HCT116 (cell line): ENCODE data around the gene CDH10. TPM values are rescaled to one million over a fixed set of nuclear protein-coding genes. Genes with fewer than 3 reads are reported as not detected.

ENCODE experiments used
- ATAC-seq: fragments of 200-7000 bp; cut with Tn5 transposase; 2 replicates; pipeline ENCODE4 v1.9.1; 2020; ENCODE audit warnings: mild to moderate bottlenecking, moderate library complexity
- BruUV-seq: library from RNA; stranded (reverse); fragments of 400-500 nt; replicated peaks from 2 replicates; lab custom pipeline; 2021; lab: Mats Ljungman, UMichigan
- CTCF ChIA-PET: fragments of 300-600 bp; sonication (Branson Sonifier 250); formaldehyde crosslinking; loops from one replicate; lab custom pipeline; 2021; ENCODE audit warnings: antibody characterized with exemption; lab: Charles Lee
- POLR2A ChIA-PET: fragments of 300-600, 350-600 bp; sonication (Branson Sonifier 250); formaldehyde crosslinking; loops from one replicate; lab custom pipeline; 2021; ENCODE audit warnings: antibody characterized with exemption; lab: Charles Lee
- RAD21 ChIA-PET, 2 experiments: fragments of 300-600 bp; sonication (Branson Sonifier 250); formaldehyde crosslinking; loops; one replicate each; lab custom pipeline; 2023; ENCODE audit warnings: low total read pairs in 2 of 2; ENCODE audit not compliant: uncharacterized antibody in 2 of 2, unreplicated experiment in 2 of 2, low non-redundant PET in 1 of 2; lab: Charles Lee
- DNase-seq: peaks from one replicate; pipeline ENCODE4 v3.0.0-alpha.2; 2010; ENCODE audit warnings: low read depth, low spot score
- H2AFZ ChIP-seq: fragments of 200-600 bp; shearing (Covaris generic), sonication (generic); 2 replicates; pipeline ENCODE4 v1.6.1; 2017; ENCODE audit warnings: low read depth, mixed run types, mixed read lengths, antibody characterized with exemption, low read length; ENCODE audit not compliant: poor library complexity, severe bottlenecking
- H3K27ac ChIP-seq: 2 replicates; pipeline ENCODE4 v1.5.1; 2012; ENCODE audit warnings: low read depth, low read length
- H3K27me3 ChIP-seq: fragments of 200-600 bp; sonication (generic); 2 replicates; pipeline ENCODE4 v1.6.1; 2016; ENCODE audit warnings: mixed run types, low read length, mixed read lengths; ENCODE audit not compliant: insufficient read depth
- H3K36me3 ChIP-seq, 2 experiments: fragments of 200-500 bp in 1 of 2; fragments of 200-600 bp in 1 of 2; sonication (Bioruptor generic) in 1 of 2; sonication (generic) in 1 of 2; 2 replicates each; pipeline versions ENCODE4 v1.5.1 to v1.6.1; 2014 to 2016; ENCODE audit warnings: low read length in 2 of 2, inconsistent platforms in 1 of 2, mixed read lengths in 1 of 2, mixed run types in 1 of 2; ENCODE audit not compliant: insufficient read depth in 2 of 2, control insufficient read depth in 1 of 2
- H3K4me1 ChIP-seq, 2 experiments: fragments of 200-600 bp in 1 of 2; sonication (generic) in 1 of 2; 2 replicates each; pipeline versions ENCODE4 v1.5.1 to v1.6.1; 2012 to 2017; ENCODE audit warnings: low read length in 2 of 2, inconsistent platforms in 1 of 2, mild to moderate bottlenecking in 1 of 2, mixed read lengths in 1 of 2, mixed run types in 1 of 2, moderate library complexity in 1 of 2; ENCODE audit not compliant: insufficient read depth in 2 of 2, control insufficient read depth in 1 of 2
- H3K4me2 ChIP-seq: fragments of 200-600 bp; sonication (generic); 2 replicates; pipeline ENCODE4 v1.6.1; 2017; ENCODE audit warnings: mixed run types, low read length, mixed read lengths
- H3K4me3 ChIP-seq, 2 experiments: fragments of 200-600 bp in 1 of 2; sonication (generic) in 1 of 2; replicated peaks in 1 of 2; 2 replicates each; pipeline ENCODE4 v1.5.1; 2011 to 2016; ENCODE audit warnings: low read length in 2 of 2, control low read depth in 1 of 2, low read depth in 1 of 2, mild to moderate bottlenecking in 1 of 2, mixed read lengths in 1 of 2, mixed run types in 1 of 2
- H3K79me2 ChIP-seq: fragments of 200-600 bp; sonication (generic); 2 replicates; pipeline ENCODE4 v1.6.1; 2017; ENCODE audit warnings: mild to moderate bottlenecking, mixed run types, low read length, moderate library complexity, mixed read lengths; ENCODE audit not compliant: insufficient read depth
- H3K9ac ChIP-seq: fragments of 200-600 bp; sonication (generic); 2 replicates; pipeline ENCODE4 v1.6.1; 2016; ENCODE audit warnings: low read length, mixed read lengths
- H3K9me2 ChIP-seq: fragments of 200-600 bp; sonication (generic), shearing (Covaris generic); 2 replicates; pipeline ENCODE4 v1.6.1; 2017; ENCODE audit warnings: mixed run types, mild to moderate bottlenecking, moderate library complexity; ENCODE audit not compliant: insufficient read depth
- H3K9me3 ChIP-seq, 2 experiments: fragments of 200-500 bp in 1 of 2; fragments of 200-600 bp in 1 of 2; sonication (Bioruptor generic) in 1 of 2; sonication (generic) in 1 of 2; 2 replicates each; pipeline ENCODE4 v1.6.1; 2014 to 2017; ENCODE audit warnings: low read length in 2 of 2, mixed read lengths in 2 of 2, inconsistent platforms in 1 of 2, low read depth in 1 of 2, mild to moderate bottlenecking in 1 of 2, mixed run types in 1 of 2, moderate library complexity in 1 of 2; ENCODE audit not compliant: control insufficient read depth in 1 of 2, insufficient read depth in 1 of 2
- H4K20me1 ChIP-seq: fragments of 200-600 bp; sonication (generic), shearing (Covaris generic); 2 replicates; pipeline ENCODE4 v1.6.1; 2017; ENCODE audit warnings: mixed run types, mild to moderate bottlenecking, moderate library complexity; ENCODE audit not compliant: insufficient read depth
- CBX3 ChIP-seq: IDR thresholded peaks from 2 replicates; pipeline ENCODE4 v1.6.1; 2012; ENCODE audit warnings: low read depth
- POLR2A ChIP-seq: IDR thresholded peaks from 2 replicates; pipeline ENCODE4 v1.7.0; 2011; ENCODE audit warnings: borderline replicate concordance; ENCODE audit not compliant: insufficient read depth, insufficient read length; ENCODE audit errors: extremely low read depth
- intact Hi-C: fragments of 100-400 bp; cut with micrococcal nuclease; formaldehyde crosslinking; loops from 2 replicates; pipeline ENCODE4 v1.10.0; 2022
- total RNA-seq: library from RNA; stranded (reverse); gene quantifications from one replicate; pipeline ENCODE4 v1.2.1, GENCODE V29; 2021; ENCODE audit not compliant: unreplicated experiment
- TF ChIP-seq, protein P1 (sequence below): IDR thresholded peaks from 2 replicates; pipeline ENCODE4 v1.6.1; 2011; ENCODE audit warnings: mild to moderate bottlenecking, low read length, moderate library complexity; ENCODE audit not compliant: insufficient replicate concordance; ENCODE audit errors: extremely low read depth
- TF ChIP-seq, protein P2 (sequence below): IDR thresholded peaks from 2 replicates; pipeline ENCODE4 v1.6.1; 2012; ENCODE audit warnings: low read depth

The CDH10 gene
- total RNA-seq, 1 experiment from 2014 or later, result not detected

DNA sequence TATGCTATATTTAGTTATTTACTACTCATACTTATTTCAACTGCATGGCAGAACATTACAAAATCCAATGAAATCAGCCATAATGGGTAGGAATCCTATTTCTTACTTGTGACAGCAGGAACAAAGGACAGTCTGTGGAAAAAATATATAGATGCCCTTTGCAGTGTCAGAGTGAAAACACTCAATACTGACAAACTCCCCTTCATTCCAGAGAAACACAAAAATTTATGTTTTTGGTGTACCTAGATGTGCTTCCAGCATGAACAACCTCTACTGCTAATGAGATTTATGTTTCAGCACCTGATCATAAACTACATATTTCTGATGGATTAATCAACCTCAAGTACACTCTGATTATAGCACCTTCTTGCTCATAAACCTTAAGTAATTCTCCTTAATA, 132.4 kb downstream of the CDH10 start:
- Histone ChIP-seq H3K9ac (no peak overlapping the region), H3K27ac (no peak overlapping the region), H3K9me3 (peaks cover 0 to 7% of the 10 kb centered on the region in 2 experiments; a peak in 2 of 4 replicates), H2AFZ (no peak overlapping the region), H3K9me2 (no peaks in the 10 kb centered on the region), H3K4me2 (no peak overlapping the region), H3K79me2 (no peaks in the 10 kb centered on the region), H3K27me3 (no peaks in the 10 kb centered on the region), H3K36me3 (no peaks in the 10 kb centered on the region), H4K20me1 (no peaks in the 10 kb centered on the region), H3K4me3 (no peak overlapping the region), H3K4me1 (no peaks in the 10 kb centered on the region)
- no peak for TF ChIP-seq POLR2A
- TF ChIP-seq, protein P1, sequence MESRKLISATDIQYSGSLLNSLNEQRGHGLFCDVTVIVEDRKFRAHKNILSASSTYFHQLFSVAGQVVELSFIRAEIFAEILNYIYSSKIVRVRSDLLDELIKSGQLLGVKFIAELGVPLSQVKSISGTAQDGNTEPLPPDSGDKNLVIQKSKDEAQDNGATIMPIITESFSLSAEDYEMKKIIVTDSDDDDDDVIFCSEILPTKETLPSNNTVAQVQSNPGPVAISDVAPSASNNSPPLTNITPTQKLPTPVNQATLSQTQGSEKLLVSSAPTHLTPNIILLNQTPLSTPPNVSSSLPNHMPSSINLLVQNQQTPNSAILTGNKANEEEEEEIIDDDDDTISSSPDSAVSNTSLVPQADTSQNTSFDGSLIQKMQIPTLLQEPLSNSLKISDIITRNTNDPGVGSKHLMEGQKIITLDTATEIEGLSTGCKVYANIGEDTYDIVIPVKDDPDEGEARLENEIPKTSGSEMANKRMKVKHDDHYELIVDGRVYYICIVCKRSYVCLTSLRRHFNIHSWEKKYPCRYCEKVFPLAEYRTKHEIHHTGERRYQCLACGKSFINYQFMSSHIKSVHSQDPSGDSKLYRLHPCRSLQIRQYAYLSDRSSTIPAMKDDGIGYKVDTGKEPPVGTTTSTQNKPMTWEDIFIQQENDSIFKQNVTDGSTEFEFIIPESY, result no peak
- no peak for TF ChIP-seq CBX3
- TF ChIP-seq, protein P2, sequence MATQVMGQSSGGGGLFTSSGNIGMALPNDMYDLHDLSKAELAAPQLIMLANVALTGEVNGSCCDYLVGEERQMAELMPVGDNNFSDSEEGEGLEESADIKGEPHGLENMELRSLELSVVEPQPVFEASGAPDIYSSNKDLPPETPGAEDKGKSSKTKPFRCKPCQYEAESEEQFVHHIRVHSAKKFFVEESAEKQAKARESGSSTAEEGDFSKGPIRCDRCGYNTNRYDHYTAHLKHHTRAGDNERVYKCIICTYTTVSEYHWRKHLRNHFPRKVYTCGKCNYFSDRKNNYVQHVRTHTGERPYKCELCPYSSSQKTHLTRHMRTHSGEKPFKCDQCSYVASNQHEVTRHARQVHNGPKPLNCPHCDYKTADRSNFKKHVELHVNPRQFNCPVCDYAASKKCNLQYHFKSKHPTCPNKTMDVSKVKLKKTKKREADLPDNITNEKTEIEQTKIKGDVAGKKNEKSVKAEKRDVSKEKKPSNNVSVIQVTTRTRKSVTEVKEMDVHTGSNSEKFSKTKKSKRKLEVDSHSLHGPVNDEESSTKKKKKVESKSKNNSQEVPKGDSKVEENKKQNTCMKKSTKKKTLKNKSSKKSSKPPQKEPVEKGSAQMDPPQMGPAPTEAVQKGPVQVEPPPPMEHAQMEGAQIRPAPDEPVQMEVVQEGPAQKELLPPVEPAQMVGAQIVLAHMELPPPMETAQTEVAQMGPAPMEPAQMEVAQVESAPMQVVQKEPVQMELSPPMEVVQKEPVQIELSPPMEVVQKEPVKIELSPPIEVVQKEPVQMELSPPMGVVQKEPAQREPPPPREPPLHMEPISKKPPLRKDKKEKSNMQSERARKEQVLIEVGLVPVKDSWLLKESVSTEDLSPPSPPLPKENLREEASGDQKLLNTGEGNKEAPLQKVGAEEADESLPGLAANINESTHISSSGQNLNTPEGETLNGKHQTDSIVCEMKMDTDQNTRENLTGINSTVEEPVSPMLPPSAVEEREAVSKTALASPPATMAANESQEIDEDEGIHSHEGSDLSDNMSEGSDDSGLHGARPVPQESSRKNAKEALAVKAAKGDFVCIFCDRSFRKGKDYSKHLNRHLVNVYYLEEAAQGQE, result no peak
- intact Hi-C loops, result no loop called here
- RAD21 ChIA-PET, result no interaction called here
- no peak for ATAC-seq
- CTCF ChIA-PET, result no interaction called here
- DNase-seq, result no peak
- BruUV-seq, result no TSS peak
- POLR2A ChIA-PET, result no interaction called here
